Measurements from ENCODE around the gene BLOC1S2.
A peak's percentile ranks its signal among the peaks of the same experiment; 100 is the strongest.

Gene BLOC1S2

DNA sequence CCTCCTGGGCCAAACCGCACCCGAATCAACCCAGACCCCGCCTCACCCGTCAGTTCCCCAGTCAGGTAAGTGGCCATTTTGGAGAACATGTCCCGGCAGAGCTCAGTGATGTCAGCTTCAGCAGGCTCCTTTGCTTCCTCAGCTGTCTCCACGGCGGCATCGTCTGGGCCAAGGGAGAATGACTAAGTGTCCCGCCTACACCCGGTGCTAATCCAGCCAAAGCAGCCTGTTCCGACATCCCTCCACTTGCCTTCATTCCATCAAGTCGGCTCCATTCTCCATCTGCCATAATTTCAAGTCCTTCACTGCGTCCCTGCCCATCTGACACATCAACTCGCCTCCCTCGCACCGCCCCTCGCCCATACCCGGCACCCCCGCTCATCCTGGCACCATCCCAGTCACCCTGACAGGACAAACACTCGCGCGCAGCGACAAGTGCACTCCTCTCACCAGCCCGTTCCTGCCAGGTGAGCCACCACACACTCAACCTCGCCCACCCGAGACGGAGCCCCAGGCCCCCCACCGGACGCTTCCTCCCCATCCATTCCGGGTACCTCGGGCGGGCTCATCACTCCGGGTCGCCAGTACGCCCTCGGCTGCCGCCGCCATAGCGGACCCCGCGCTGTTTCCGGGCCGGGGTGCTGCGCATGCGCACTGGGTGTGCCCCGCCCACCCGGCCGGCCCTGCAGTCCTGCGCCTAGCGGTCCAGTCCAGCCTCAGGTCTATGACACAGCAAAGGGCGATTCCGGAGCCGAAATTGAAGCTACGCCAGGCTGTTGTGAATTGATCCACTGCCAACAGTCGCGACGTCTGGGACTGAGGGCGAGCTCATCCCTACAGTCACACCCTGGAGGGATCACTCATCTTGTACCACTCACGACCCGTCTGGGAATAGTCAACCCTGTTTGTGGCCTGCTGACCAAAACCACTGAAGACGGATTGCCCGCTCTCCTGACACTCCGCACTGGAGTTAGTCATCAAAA, at the start of gene BLOC1S2:
TSS of gene BLOC1S2 (minus strand) at position 630 of the 983 bp plus-strand sequence. CDS start at position 609, 21 bp downstream.
- peak within 1 kb of the TSS; percentile 82 for H3K9ac ChIP-seq
- H3K4me2 ChIP-seq, result peak within 1 kb of the TSS; percentile 92
- H3K27ac ChIP-seq, result peak within 1 kb of the TSS; percentile 75
- no peaks in the 10 kb centered on the region for H3K36me3 ChIP-seq (ENCODE audit: insufficient read depth)
- peaks cover 22% of the 10 kb centered on the region for H3K4me1 ChIP-seq (ENCODE audit: low read depth, poor library complexity, severe bottlenecking)
- H3K4me3 ChIP-seq (IDR thresholded peaks at IDR 0.05; ENCODE audit: insufficient read depth, low read depth, low read length), result no peak within 1 kb of the TSS
- peaks cover 46% of the 10 kb centered on the region for H3K79me2 ChIP-seq (ENCODE audit: insufficient read depth, low read depth)
- no peaks in the 10 kb centered on the region for H4K20me1 ChIP-seq (ENCODE audit: insufficient read depth)
- TF ChIP-seq, protein P1, sequence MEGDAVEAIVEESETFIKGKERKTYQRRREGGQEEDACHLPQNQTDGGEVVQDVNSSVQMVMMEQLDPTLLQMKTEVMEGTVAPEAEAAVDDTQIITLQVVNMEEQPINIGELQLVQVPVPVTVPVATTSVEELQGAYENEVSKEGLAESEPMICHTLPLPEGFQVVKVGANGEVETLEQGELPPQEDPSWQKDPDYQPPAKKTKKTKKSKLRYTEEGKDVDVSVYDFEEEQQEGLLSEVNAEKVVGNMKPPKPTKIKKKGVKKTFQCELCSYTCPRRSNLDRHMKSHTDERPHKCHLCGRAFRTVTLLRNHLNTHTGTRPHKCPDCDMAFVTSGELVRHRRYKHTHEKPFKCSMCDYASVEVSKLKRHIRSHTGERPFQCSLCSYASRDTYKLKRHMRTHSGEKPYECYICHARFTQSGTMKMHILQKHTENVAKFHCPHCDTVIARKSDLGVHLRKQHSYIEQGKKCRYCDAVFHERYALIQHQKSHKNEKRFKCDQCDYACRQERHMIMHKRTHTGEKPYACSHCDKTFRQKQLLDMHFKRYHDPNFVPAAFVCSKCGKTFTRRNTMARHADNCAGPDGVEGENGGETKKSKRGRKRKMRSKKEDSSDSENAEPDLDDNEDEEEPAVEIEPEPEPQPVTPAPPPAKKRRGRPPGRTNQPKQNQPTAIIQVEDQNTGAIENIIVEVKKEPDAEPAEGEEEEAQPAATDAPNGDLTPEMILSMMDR (conservative IDR thresholded peaks at IDR 0.05; ENCODE audit: low read depth, low read length), result no peak
- H3K27me3 ChIP-seq (ENCODE audit: insufficient read depth, low read depth), result no peaks in the 10 kb centered on the region
- H2AFZ ChIP-seq (ENCODE audit: low read depth), result peak within 1 kb of the TSS; percentile 79

DNA sequence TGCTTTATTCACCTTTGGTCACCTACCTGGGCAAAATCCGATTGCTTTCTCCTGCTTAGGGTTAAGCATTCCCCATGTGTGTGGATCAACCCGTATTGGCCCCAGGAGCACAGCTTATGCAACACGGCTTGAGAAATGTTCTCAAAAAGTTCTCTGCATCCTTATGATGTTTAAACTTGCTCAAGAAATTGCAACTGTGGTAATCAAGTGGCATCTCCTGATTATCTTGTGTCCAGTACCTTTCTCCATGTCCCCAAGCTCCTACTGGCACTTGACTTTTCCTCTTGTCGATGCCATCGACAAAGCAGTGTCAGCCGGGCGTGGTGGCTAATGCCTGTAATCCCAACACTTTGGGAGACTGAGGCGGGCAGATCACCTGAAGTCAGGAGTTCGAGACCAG, 48.3 kb upstream of the BLOC1S2 start:
- H3K9ac ChIP-seq, result no peak overlapping the region
- H3K27me3 ChIP-seq (ENCODE audit: insufficient read depth, low read depth), result no peaks in the 10 kb centered on the region
- H3K36me3 ChIP-seq (ENCODE audit: insufficient read depth), result no peaks in the 10 kb centered on the region
- TF ChIP-seq, protein P1 (conservative IDR thresholded peaks at IDR 0.05; ENCODE audit: low read depth, low read length), result no peak
- H3K27ac ChIP-seq, result no peak overlapping the region
- no peak overlapping the region for H3K4me3 ChIP-seq (IDR thresholded peaks at IDR 0.05; ENCODE audit: insufficient read depth, low read depth, low read length)
- H4K20me1 ChIP-seq (ENCODE audit: insufficient read depth), result no peaks in the 10 kb centered on the region
- no peak overlapping the region for H2AFZ ChIP-seq (ENCODE audit: low read depth)
- H3K4me1 ChIP-seq (ENCODE audit: low read depth, poor library complexity, severe bottlenecking), result peaks cover 8% of the 10 kb centered on the region
- no peaks in the 10 kb centered on the region for H3K79me2 ChIP-seq (ENCODE audit: insufficient read depth, low read depth)
- H3K4me2 ChIP-seq, result no peak overlapping the region

DNA sequence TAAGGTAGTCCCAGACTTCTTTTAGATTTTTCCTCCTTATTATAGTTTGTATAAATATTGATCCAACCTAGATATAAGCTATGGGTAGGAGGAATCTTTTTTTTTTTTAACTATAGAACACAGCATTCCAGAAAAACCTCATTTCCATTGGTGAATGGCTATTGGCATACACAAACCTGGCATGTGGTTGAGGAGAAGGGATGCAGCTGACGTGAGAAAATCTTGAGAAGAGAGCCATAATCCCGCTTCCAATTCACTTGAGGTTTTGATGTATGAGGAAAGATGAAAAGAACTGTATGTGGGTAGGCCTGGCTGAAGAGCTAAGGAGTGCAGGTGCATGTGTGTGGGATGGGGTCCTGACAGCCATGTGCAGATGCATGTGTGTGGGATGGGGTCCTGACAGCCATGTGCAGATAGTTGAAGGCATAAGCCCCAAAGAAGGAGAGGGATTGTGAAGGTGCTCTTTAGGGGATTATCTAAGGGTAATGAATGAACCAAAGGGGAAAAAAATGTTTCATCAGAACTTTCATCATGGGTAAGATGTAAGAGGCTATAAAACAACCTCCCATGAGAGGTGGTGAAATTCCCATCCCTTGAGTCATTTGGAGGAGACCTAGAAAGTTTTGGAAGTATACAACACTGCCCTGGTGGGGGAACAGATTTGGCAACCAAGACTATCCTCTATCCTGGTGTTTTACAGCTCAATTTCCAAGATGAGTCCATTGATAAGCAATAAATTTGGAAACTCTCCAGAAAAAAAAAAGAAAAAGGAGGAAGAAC, 47.4 kb upstream of the BLOC1S2 start:
- H3K4me1 ChIP-seq (ENCODE audit: low read depth, poor library complexity, severe bottlenecking), result peaks cover 3% of the 10 kb centered on the region
- no peak overlapping the region for H3K27ac ChIP-seq
- no peaks in the 10 kb centered on the region for H3K36me3 ChIP-seq (ENCODE audit: insufficient read depth)
- no peaks in the 10 kb centered on the region for H3K79me2 ChIP-seq (ENCODE audit: insufficient read depth, low read depth)
- H2AFZ ChIP-seq (ENCODE audit: low read depth), result no peak overlapping the region
- no peak overlapping the region for H3K9ac ChIP-seq
- H3K4me3 ChIP-seq (IDR thresholded peaks at IDR 0.05; ENCODE audit: insufficient read depth, low read depth, low read length), result no peak overlapping the region
- TF ChIP-seq, protein P1 (conservative IDR thresholded peaks at IDR 0.05; ENCODE audit: low read depth, low read length), result no peak
- H3K4me2 ChIP-seq, result no peak overlapping the region
- H4K20me1 ChIP-seq (ENCODE audit: insufficient read depth), result no peaks in the 10 kb centered on the region
- H3K27me3 ChIP-seq (ENCODE audit: insufficient read depth, low read depth), result no peaks in the 10 kb centered on the region

DNA sequence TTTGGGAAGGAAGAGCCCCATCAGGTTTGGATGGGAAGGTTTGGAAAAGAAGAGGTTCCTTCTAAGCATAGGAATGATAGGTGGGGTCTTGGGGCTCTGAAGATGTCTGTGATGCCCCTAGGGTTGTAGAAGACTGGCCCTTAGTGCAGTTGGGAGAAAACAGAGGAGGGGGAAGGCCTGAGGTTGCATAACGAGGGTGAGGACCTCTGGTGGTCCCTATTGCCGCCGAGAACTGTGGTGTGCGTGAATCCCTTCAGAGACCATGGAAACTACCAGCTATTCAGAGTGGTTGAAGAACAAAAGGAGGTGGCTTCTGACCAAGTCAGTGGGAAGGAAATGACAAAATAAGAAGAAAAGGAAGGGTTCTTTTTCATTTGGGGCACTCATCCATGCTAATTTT, 46.6 kb upstream of the BLOC1S2 start:
- H3K27me3 ChIP-seq (ENCODE audit: insufficient read depth, low read depth), result no peaks in the 10 kb centered on the region
- no peak overlapping the region for H3K4me3 ChIP-seq (IDR thresholded peaks at IDR 0.05; ENCODE audit: insufficient read depth, low read depth, low read length)
- H3K27ac ChIP-seq, result no peak overlapping the region

More for the DNA sequence above, 46.6 kb upstream of the BLOC1S2 start:
- Histone ChIP-seq H3K36me3 (ENCODE audit: insufficient read depth) (no peaks in the 10 kb centered on the region), H2AFZ (ENCODE audit: low read depth) (no peak overlapping the region), H3K79me2 (ENCODE audit: insufficient read depth, low read depth) (no peaks in the 10 kb centered on the region), H3K4me2 (no peak overlapping the region), H4K20me1 (ENCODE audit: insufficient read depth) (no peaks in the 10 kb centered on the region), H3K4me1 (ENCODE audit: low read depth, poor library complexity, severe bottlenecking) (no peaks in the 10 kb centered on the region), H3K9ac (no peak overlapping the region)
- TF ChIP-seq, protein P1 (conservative IDR thresholded peaks at IDR 0.05; ENCODE audit: low read depth, low read length), result no peak

Data from KMS-11 (cell line).